Measurements from ENCODE around the gene GRID1. TPM values are rescaled to one million over a fixed set of nuclear protein-coding genes. Genes with fewer than 3 reads are reported as not detected.

The GRID1 gene
- total RNA-seq, 4 donors from 2014 or later = 0.03 to 2.7 (median 0.49) TPM

- no peak for DNase-seq
- Histone ChIP-seq H3K4me1 (no peaks in the 10 kb centered on the region), H3K9me3 (no peaks in the 10 kb centered on the region), H3K36me3 (no peaks in the 10 kb centered on the region), H3K27ac (no peak overlapping the region), H3K27me3 (no peaks in the 10 kb centered on the region), H3K4me3 (no peak overlapping the region)
- WGBS, 2 donors = 77 to 86% methylated on average over 2 to 7 of the region's 7 CpGs
- TF ChIP-seq POLR2A (IDR thresholded peaks at IDR 0.05) (no peak), CTCF (IDR thresholded peaks at IDR 0.05) (no peak)
- intact Hi-C loops (cut with DNase I) = no loop called here
Measured at GRCh38 chr10:86230557-86231180, 135.9 kb downstream of the GRID1 start.

- no peaks in the 10 kb centered on the region for H3K27me3 ChIP-seq
- H3K4me3 ChIP-seq = no peak overlapping the region
- H3K36me3 ChIP-seq = no peaks in the 10 kb centered on the region
- no peaks in the 10 kb centered on the region for H3K4me1 ChIP-seq
- no peak for DNase-seq
- 41 to 65% methylated on average over 4 to 5 of the region's 6 CpGs for WGBS, 2 donors
- no peaks in the 10 kb centered on the region for H3K9me3 ChIP-seq
- no peak for TF ChIP-seq CTCF (IDR thresholded peaks at IDR 0.05)
- no peak for TF ChIP-seq POLR2A (IDR thresholded peaks at IDR 0.05)
- intact Hi-C loops (cut with DNase I) = no loop called here
- no peak overlapping the region for H3K27ac ChIP-seq
Measured at GRCh38 chr10:86229811-86230556, 136.6 kb downstream of the GRID1 start.

GRCh38 chr10:86229376-86229775 is 137.2 kb downstream of the GRID1 start:
- no peaks in the 10 kb centered on the region for H3K27me3 ChIP-seq
- intact Hi-C loops (cut with DNase I) = no loop called here
- H3K9me3 ChIP-seq = no peaks in the 10 kb centered on the region
- H3K36me3 ChIP-seq = no peaks in the 10 kb centered on the region
- H3K4me1 ChIP-seq = no peaks in the 10 kb centered on the region
- H3K27ac ChIP-seq = no peak overlapping the region
- no peak overlapping the region for H3K4me3 ChIP-seq
- no peak for TF ChIP-seq CTCF (IDR thresholded peaks at IDR 0.05)
- TF ChIP-seq POLR2A (IDR thresholded peaks at IDR 0.05) = no peak
- DNase-seq = no peak
- WGBS, 2 donors = 0 to 66% methylated on average over 1 to 7 of the region's 7 CpGs

- TF ChIP-seq CTCF (IDR thresholded peaks at IDR 0.05) (no peak), POLR2A (IDR thresholded peaks at IDR 0.05) (no peak)
- no peaks in the 10 kb centered on the region for H3K36me3 ChIP-seq
- DNase-seq = no peak
- 70 to 86% methylated on average over 5 to 6 of the region's 6 CpGs for WGBS, 2 donors
- H3K27ac ChIP-seq = no peak overlapping the region
- intact Hi-C loops (cut with DNase I) = no loop called here
- no peak overlapping the region for H3K4me3 ChIP-seq
- H3K9me3 ChIP-seq = no peaks in the 10 kb centered on the region
- no peaks in the 10 kb centered on the region for H3K4me1 ChIP-seq
- no peaks in the 10 kb centered on the region for H3K27me3 ChIP-seq
Measured at GRCh38 chr10:86227501-86228258, 138.9 kb downstream of the GRID1 start.

- no peak for TF ChIP-seq CTCF (IDR thresholded peaks at IDR 0.05)
- no peak for TF ChIP-seq POLR2A (IDR thresholded peaks at IDR 0.05)
- no peak for DNase-seq
- Histone ChIP-seq H3K27ac (no peak overlapping the region), H3K4me1 (no peaks in the 10 kb centered on the region), H3K36me3 (no peaks in the 10 kb centered on the region), H3K27me3 (no peaks in the 10 kb centered on the region), H3K4me3 (no peak overlapping the region), H3K9me3 (no peaks in the 10 kb centered on the region)
- WGBS, 2 donors = 60% methylated on average over 1 of the region's 3 CpGs; no CpG with 5 or more reads in 1 of the 2 donors
- intact Hi-C loops (cut with DNase I) = no loop called here
Measured at GRCh38 chr10:86226781-86227201, 139.8 kb downstream of the GRID1 start.

All from esophagus squamous epithelium (tissue), 5 donors.